Ishikawa (cell line): ENCODE data around the gene RGS16.

ENCODE experiments used
- EGR1 ChIP-seq: IDR thresholded peaks from 2 replicates; pipeline ENCODE4 v1.6.1; 2012
- RAD21 ChIP-seq: IDR thresholded peaks from 2 replicates; pipeline ENCODE4 v1.6.1; 2012; ENCODE audit warnings: low read depth

- TF ChIP-seq RAD21 (no peak), EGR1 (no peak)
These were observed 20.4 kb upstream of the RGS16 start for GRCh38 chr1:182624577-182624976.
